GM12872 (cell line): ENCODE data around the gene IQSEC1.

Experiments used
- CTCF ChIP-seq: IDR thresholded peaks from 3 replicates; pipeline ENCODE4 v1.5.1; 2011; ENCODE audit warnings: low read depth, mild to moderate bottlenecking, low read length, moderate library complexity; ENCODE audit not compliant: insufficient read depth

The IQSEC1 gene

GRCh38 chr3:13055634-13056033 is 17.6 kb downstream of the IQSEC1 start:
- TF ChIP-seq CTCF: no peak

GRCh38 chr3:13054341-13055285 is 18.6 kb downstream of the IQSEC1 start:
- no peak for TF ChIP-seq CTCF

DNA sequence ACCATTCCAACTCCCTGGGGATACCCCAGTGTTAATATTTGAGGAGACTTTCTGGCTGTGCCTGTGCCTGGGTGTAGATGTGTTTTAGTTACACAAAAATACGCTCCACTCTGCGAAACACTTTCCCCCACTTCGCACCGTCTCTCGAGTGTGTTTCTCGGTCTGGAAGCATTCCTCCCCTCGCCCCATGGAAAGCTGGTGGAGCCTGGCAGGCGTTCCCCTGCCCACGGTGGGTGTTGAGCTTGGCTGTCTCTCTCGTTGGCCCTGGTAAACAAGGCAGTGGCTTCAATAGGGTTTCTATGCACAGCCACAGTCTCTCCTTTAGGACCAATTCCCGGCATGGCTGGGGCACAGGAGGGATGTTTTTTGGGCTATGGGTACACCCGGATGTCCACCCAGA is 19.3 kb downstream of the IQSEC1 start:
- no peak for TF ChIP-seq CTCF

- no peak for TF ChIP-seq CTCF
Observed at GRCh38 chr3:13053420-13053819, 19.8 kb downstream of the IQSEC1 start.

DNA sequence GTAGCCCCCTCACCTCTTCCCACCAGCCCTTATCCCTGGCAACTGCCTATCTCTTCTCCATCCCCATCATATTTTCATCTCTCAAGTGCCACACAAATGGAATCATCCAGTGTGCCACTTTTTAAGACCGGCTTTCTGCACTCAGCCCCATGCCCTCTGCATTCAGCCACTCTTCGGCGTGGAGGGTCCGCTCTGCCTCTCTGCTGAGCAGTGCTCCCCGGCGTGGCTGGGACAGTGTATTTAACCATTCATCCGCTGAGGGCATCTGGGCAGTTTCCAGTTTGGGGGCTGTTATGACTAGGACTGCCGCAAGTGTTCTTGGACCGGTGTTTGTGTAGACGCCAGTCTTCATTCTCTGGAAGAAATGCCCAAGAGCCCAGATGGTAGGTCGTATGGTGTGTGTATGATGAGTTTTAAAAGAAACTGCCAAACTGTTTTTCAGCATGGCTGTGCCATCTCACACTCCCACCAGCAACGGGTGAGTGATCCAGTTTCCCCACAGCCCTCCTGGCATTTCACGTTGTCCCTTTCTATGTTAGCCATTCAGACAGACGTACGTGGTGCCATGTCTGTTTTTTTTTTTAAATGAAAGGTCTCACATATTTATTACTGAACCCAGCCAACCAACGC is 20.9 kb downstream of the IQSEC1 start:
- no peak for TF ChIP-seq CTCF

GRCh38 chr3:13051581-13051980 is 21.6 kb downstream of the IQSEC1 start:
- TF ChIP-seq CTCF: no peak

GRCh38 chr3:13051066-13051465 is 22.2 kb downstream of the IQSEC1 start:
- TF ChIP-seq CTCF: no peak
